ENCODE data around the gene SLC5A9.
"Not testable (repeated sequence)": the region's sequence is repeated elsewhere in the genome, so short reads cannot be mapped to it uniquely, and the experiment has no call there.

SLC5A9 gene

GRCh38 chr1:48292706-48293105 lies 70.2 kb downstream of the SLC5A9 start:
- H3K4me3 ChIP-seq (replicated peaks; ENCODE audit: low read depth, low read length), result no peak overlapping the region
- TF ChIP-seq CTCF (IDR thresholded peaks at IDR 0.05; ENCODE audit: low read depth, low read length, missing control alignments), result no peak
- DNase-seq (ENCODE audit: extremely low read depth, low read depth), result no peak

GRCh38 chr1:48294094-48294493 lies 71.6 kb downstream of the SLC5A9 start:
- H3K4me3 ChIP-seq (replicated peaks; ENCODE audit: low read depth, low read length); DNase-seq (ENCODE audit: extremely low read depth, low read depth): not testable (repeated sequence)

DNA sequence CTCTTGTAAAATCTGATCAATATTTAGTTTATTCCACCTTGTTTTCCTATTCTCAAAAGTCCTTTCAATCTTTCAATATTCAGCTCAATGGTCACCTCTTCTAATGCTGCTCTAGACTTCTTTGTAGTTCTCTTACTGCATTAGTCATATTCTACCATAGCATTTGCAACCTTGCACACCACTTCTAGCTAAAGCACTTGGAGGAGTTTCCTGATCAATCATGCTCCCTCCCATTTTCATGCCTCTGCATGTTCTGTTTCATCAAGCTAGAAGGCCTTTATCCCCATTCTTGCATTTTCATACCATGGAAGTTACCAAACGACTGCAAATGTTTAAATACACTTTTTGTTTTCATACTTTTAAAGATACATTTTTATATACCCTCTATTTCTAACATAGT lies 72.1 kb downstream of the SLC5A9 start:
- TF ChIP-seq CTCF (IDR thresholded peaks at IDR 0.05; ENCODE audit: low read depth, low read length, missing control alignments), result no peak
- DNase-seq (ENCODE audit: extremely low read depth, low read depth), result no peak
- no peak overlapping the region for H3K4me3 ChIP-seq (replicated peaks; ENCODE audit: low read depth, low read length)
